HL-60 (cell line): ENCODE data around the gene SRPX2.

Experiments
- CTCF ChIP-seq: IDR thresholded peaks from one replicate; pipeline ENCODE4 v1.5.1; 2011; ENCODE audit warnings: low read length, control low read depth, inconsistent platforms; ENCODE audit not compliant: insufficient read depth
- GABPA ChIP-seq: IDR thresholded peaks from 2 replicates; pipeline ENCODE4 v1.6.1; 2012; ENCODE audit warnings: low read depth

- no peak for TF ChIP-seq CTCF
- TF ChIP-seq GABPA: no peak
Observed at GRCh38 chrX:100635989-100636320, 8.0 kb upstream of the SRPX2 start.
